ENCODE data around the gene ZNG1B. TPM values are rescaled to one million over a fixed set of nuclear protein-coding genes. Genes with fewer than 3 reads are reported as not detected.
"Not testable (repeated sequence)": the region's sequence is repeated elsewhere in the genome, so short reads cannot be mapped to it uniquely, and the experiment has no call there.

The ZNG1B gene
- total and polyA plus RNA-seq, 4 donors = 28.6 to 43.1 (median 32.2) TPM

DNA sequence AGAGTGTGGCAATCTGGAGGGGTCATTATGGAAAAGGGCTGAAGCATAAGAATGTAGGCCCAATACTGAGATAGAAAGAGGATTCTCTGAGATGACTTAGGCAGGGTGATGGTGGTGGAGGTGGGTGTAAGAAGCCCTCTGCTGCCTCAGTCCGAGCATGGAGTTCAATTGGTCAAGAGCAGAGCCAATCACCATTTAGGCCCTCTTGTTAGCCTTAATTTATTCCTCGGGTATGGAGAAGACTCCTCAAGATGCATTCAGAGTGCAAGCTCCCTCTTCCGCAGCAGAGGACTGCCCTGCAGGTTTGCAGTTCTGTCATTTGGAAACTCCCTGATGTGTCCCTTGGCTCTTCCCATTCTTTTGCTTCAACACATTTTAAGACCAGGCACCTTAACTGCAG is 78.5 kb downstream of the ZNG1B start:
- H3K4me3 ChIP-seq (ENCODE audit: low read length in 2 of 2); H3K27ac ChIP-seq (ENCODE audit: low read depth in 1 of 2, low read length in 2 of 2); H3K36me3 ChIP-seq (ENCODE audit: control insufficient read depth in 1 of 2, insufficient read depth in 2 of 2, low read length in 1 of 2); ATAC-seq (ENCODE audit: low FRiP score); H3K9me3 ChIP-seq (ENCODE audit: control insufficient read depth, low read length); H3K4me1 ChIP-seq (ENCODE audit: control insufficient read depth in 1 of 2, insufficient read depth in 2 of 2, low read length in 2 of 2); intact Hi-C loops (cut with DNase I); H3K27me3 ChIP-seq (ENCODE audit: control insufficient read depth in 1 of 2, insufficient read depth in 2 of 2, low read length in 1 of 2); DNase-seq: not testable (repeated sequence)
- 82 to 84% methylated on average over 3 of the region's 3 CpGs for WGBS, 2 donors

GRCh38 chr2:113517025-113517424 is 79.5 kb downstream of the ZNG1B start:
- H3K4me1 ChIP-seq (ENCODE audit: control insufficient read depth in 1 of 2, insufficient read depth in 2 of 2, low read length in 2 of 2); H3K4me3 ChIP-seq (ENCODE audit: low read length in 2 of 2); DNase-seq; H3K9me3 ChIP-seq (ENCODE audit: control insufficient read depth, low read length); H3K36me3 ChIP-seq (ENCODE audit: control insufficient read depth in 1 of 2, insufficient read depth in 2 of 2, low read length in 1 of 2); H3K27ac ChIP-seq (ENCODE audit: low read depth in 1 of 2, low read length in 2 of 2); intact Hi-C loops (cut with DNase I); H3K27me3 ChIP-seq (ENCODE audit: control insufficient read depth in 1 of 2, insufficient read depth in 2 of 2, low read length in 1 of 2); ATAC-seq (ENCODE audit: low FRiP score): not testable (repeated sequence)
- no CpG with 5 or more reads among the region's 2 CpGs for WGBS, 2 donors

- DNase-seq; intact Hi-C loops (cut with DNase I): not testable (repeated sequence)
- 74 to 78% methylated on average over 6 of the region's 6 CpGs for WGBS, 2 donors
Observed at GRCh38 chr2:113520837-113521236, 83.3 kb downstream of the ZNG1B start.

DNA sequence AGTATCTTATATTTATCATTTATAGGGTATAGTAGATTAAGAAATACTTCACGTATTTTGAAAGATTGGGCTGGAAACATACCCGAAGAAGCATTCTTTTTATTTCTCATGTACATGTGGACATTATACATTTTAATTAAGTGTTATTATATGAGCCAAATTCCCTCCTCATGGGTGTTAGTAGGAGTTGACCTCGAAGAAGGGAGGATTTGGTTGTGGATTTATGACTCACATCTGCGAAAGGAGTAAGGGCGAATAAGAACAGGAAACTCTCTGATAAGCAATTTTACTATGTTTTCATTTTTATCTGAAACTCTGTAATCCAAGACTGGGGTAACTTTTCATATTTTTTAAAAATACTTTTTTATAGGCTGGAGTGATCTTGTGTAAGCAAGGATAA is 84.0 kb downstream of the ZNG1B start:
- intact Hi-C loops (cut with DNase I); H3K36me3 ChIP-seq (ENCODE audit: control insufficient read depth in 1 of 2, insufficient read depth in 2 of 2, low read length in 1 of 2); H3K4me3 ChIP-seq (ENCODE audit: low read length in 2 of 2); ATAC-seq (ENCODE audit: low FRiP score); DNase-seq; H3K4me1 ChIP-seq (ENCODE audit: control insufficient read depth in 1 of 2, insufficient read depth in 2 of 2, low read length in 2 of 2); H3K9me3 ChIP-seq (ENCODE audit: control insufficient read depth, low read length); H3K27ac ChIP-seq (ENCODE audit: low read depth in 1 of 2, low read length in 2 of 2); H3K27me3 ChIP-seq (ENCODE audit: control insufficient read depth in 1 of 2, insufficient read depth in 2 of 2, low read length in 1 of 2): not testable (repeated sequence)
- 56 to 59% methylated on average over 5 of the region's 5 CpGs for WGBS, 2 donors

More at GRCh38 chr2:113520837-113521236, 83.3 kb downstream of the ZNG1B start:
- H3K4me1 ChIP-seq (ENCODE audit: control insufficient read depth in 1 of 2, insufficient read depth in 2 of 2, low read length in 2 of 2); H3K27ac ChIP-seq (ENCODE audit: low read depth in 1 of 2, low read length in 2 of 2); H3K27me3 ChIP-seq (ENCODE audit: control insufficient read depth in 1 of 2, insufficient read depth in 2 of 2, low read length in 1 of 2); H3K36me3 ChIP-seq (ENCODE audit: control insufficient read depth in 1 of 2, insufficient read depth in 2 of 2, low read length in 1 of 2); ATAC-seq (ENCODE audit: low FRiP score); H3K9me3 ChIP-seq (ENCODE audit: control insufficient read depth, low read length); H3K4me3 ChIP-seq (ENCODE audit: low read length in 2 of 2): not testable (repeated sequence)

DNA sequence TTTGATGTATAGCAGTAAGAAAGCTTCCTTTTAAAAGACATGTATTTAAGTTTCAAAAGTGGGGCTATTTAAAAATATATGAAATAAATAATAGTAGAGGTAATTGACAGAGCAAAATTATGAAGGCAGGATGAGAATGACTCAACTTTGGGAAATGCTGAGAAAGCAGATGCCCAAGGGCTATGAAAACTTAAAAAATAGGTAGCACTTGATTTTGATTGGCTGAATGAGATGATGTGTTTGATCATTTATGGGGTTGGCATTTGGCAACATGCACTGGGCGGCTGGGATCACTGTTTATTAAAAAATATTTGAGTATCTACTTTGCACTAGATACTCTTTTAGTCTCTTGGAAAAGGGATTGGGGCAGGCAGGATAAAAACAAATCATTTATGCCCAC is 87.5 kb downstream of the ZNG1B start:
- H3K4me1 ChIP-seq (ENCODE audit: control insufficient read depth in 1 of 2, insufficient read depth in 2 of 2, low read length in 2 of 2); DNase-seq; H3K4me3 ChIP-seq (ENCODE audit: low read length in 2 of 2); ATAC-seq (ENCODE audit: low FRiP score); H3K27ac ChIP-seq (ENCODE audit: low read depth in 1 of 2, low read length in 2 of 2); intact Hi-C loops (cut with DNase I); H3K9me3 ChIP-seq (ENCODE audit: control insufficient read depth, low read length); H3K36me3 ChIP-seq (ENCODE audit: control insufficient read depth in 1 of 2, insufficient read depth in 2 of 2, low read length in 1 of 2); H3K27me3 ChIP-seq (ENCODE audit: control insufficient read depth in 1 of 2, insufficient read depth in 2 of 2, low read length in 1 of 2): not testable (repeated sequence)
- whole genome bisulfite sequencing, 2 donors = 58 to 68% methylated on average over 1 of the region's 1 CpG

DNA sequence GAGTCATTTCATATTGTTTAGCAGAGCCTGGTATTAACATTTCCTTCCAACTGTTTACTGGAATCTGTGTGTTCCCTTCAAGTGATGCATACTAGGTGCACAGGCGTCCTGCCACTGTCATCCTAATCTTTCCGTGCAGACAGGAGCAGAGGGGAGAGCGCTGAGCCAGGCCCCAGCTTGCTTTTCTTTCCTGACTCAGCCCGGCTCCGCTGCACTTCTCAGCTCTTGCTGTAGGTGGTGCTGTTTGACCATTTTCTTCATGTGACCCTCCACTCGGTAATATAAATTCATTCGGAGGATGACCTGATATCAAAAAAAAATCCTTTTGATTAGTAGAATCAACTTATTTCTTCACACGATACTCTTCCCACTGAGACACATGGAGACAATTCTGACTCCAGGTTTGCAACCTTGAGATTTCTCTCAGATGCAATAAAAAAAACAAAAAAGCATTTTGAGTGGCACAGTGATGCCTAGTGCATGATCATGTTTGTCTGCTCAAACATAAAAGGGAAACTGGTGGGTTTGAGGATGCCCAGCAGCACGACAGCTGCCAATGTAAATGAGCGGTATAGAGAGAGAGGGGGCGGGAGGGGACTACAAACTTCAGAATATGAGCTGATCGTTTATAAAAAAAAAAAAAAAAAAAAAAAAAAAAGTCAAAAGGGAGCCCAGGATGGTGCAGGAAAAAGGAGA is 90.0 kb downstream of the ZNG1B start:
- 16 to 20% methylated on average over 5 to 6 of the region's 12 CpGs for WGBS, 2 donors
- H3K4me3 ChIP-seq (ENCODE audit: low read length in 2 of 2); DNase-seq; intact Hi-C loops (cut with DNase I); H3K4me1 ChIP-seq (ENCODE audit: control insufficient read depth in 1 of 2, insufficient read depth in 2 of 2, low read length in 2 of 2); H3K27me3 ChIP-seq (ENCODE audit: control insufficient read depth in 1 of 2, insufficient read depth in 2 of 2, low read length in 1 of 2); H3K27ac ChIP-seq (ENCODE audit: low read depth in 1 of 2, low read length in 2 of 2); H3K9me3 ChIP-seq (ENCODE audit: control insufficient read depth, low read length); H3K36me3 ChIP-seq (ENCODE audit: control insufficient read depth in 1 of 2, insufficient read depth in 2 of 2, low read length in 1 of 2): not testable (repeated sequence)
- ATAC-seq (ENCODE audit: low FRiP score) = peak; percentile 91

DNA sequence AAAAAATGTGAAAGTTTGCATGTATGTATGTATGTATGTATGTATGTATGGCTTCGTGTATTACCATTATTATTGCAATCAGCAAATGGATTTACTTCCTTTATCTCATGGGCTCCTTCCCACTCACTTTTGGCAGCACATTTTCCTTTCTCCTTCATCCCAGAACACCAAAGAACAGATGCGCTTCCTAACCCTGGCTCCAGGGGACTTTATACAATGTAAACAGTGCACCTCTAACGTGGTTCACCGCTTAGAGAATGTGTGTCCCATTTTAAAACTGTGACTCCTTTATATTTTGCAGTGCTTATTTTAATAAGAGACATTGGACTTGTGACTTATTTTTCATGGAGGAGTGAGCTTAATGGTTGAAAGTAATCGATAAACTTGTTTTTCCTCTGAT is 90.6 kb downstream of the ZNG1B start:
- DNase-seq; ATAC-seq (ENCODE audit: low FRiP score): not testable (repeated sequence)
- WGBS, 2 donors = 39 to 40% methylated on average over 3 to 4 of the region's 5 CpGs

DNA sequence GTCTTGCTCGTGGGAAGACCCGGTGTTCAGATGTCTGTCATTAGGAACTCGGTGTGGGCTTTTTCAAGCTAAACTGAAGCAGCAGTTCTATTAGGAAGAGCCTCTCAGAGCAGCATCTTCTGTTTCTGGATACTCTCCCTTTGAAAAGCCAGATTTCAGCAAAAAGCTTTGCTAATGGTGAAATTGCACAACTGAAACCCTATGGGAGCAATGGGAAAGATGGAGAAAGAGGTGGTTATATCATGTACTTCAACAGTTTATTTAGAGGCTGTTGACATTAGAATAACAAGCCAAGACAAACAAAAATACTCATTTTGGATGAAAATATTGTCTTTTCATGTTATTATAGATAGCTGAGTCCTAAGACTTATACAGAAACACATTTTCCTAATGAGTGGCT is 91.4 kb downstream of the ZNG1B start:
- H3K9me3 ChIP-seq (ENCODE audit: control insufficient read depth, low read length); H3K4me1 ChIP-seq (ENCODE audit: control insufficient read depth in 1 of 2, insufficient read depth in 2 of 2, low read length in 2 of 2); H3K4me3 ChIP-seq (ENCODE audit: low read length in 2 of 2); H3K36me3 ChIP-seq (ENCODE audit: control insufficient read depth in 1 of 2, insufficient read depth in 2 of 2, low read length in 1 of 2); H3K27me3 ChIP-seq (ENCODE audit: control insufficient read depth in 1 of 2, insufficient read depth in 2 of 2, low read length in 1 of 2); DNase-seq; intact Hi-C loops (cut with DNase I); H3K27ac ChIP-seq (ENCODE audit: low read depth in 1 of 2, low read length in 2 of 2): not testable (repeated sequence)
- 20 to 53% methylated on average over 3 of the region's 3 CpGs for WGBS, 2 donors
- peak; percentile 12 for ATAC-seq (ENCODE audit: low FRiP score)

More for the DNA sequence above, 90.6 kb downstream of the ZNG1B start:
- H3K36me3 ChIP-seq (ENCODE audit: control insufficient read depth in 1 of 2, insufficient read depth in 2 of 2, low read length in 1 of 2); H3K9me3 ChIP-seq (ENCODE audit: control insufficient read depth, low read length); H3K27ac ChIP-seq (ENCODE audit: low read depth in 1 of 2, low read length in 2 of 2); H3K27me3 ChIP-seq (ENCODE audit: control insufficient read depth in 1 of 2, insufficient read depth in 2 of 2, low read length in 1 of 2); H3K4me3 ChIP-seq (ENCODE audit: low read length in 2 of 2); H3K4me1 ChIP-seq (ENCODE audit: control insufficient read depth in 1 of 2, insufficient read depth in 2 of 2, low read length in 2 of 2); intact Hi-C loops (cut with DNase I): not testable (repeated sequence)

GRCh38 chr2:113532991-113533390 is 95.5 kb downstream of the ZNG1B start:
- H3K4me3 ChIP-seq (ENCODE audit: low read length in 2 of 2); H3K36me3 ChIP-seq (ENCODE audit: control insufficient read depth in 1 of 2, insufficient read depth in 2 of 2, low read length in 1 of 2); H3K4me1 ChIP-seq (ENCODE audit: control insufficient read depth in 1 of 2, insufficient read depth in 2 of 2, low read length in 2 of 2); H3K9me3 ChIP-seq (ENCODE audit: control insufficient read depth, low read length); DNase-seq; ATAC-seq (ENCODE audit: low FRiP score); H3K27me3 ChIP-seq (ENCODE audit: control insufficient read depth in 1 of 2, insufficient read depth in 2 of 2, low read length in 1 of 2); H3K27ac ChIP-seq (ENCODE audit: low read depth in 1 of 2, low read length in 2 of 2); intact Hi-C loops (cut with DNase I): not testable (repeated sequence)
- WGBS, 2 donors = 69% methylated on average over 1 of the region's 4 CpGs; no CpG with 5 or more reads in 1 of the 2 donors

Data from aorta (tissue), 5 donors.